Neural progenitor cell (in vitro differentiated cells): ENCODE measurements around the gene CHKB. TPM values are rescaled to one million over a fixed set of nuclear protein-coding genes. Genes with fewer than 3 reads are reported as not detected.

Experiments used
- DNase-seq: peaks from one replicate; pipeline ENCODE4 v3.0.0-alpha.2; 2016; ENCODE audit warnings: low spot score
- H2AFZ ChIP-seq: fragments of 200-600 bp; sonication (generic); replicated peaks from 2 replicates; pipeline ENCODE4 v1.6.1; 2016; ENCODE audit warnings: antibody characterized with exemption
- H3F3A ChIP-seq: fragments of 200-600 bp; sonication (generic); 2 replicates; pipeline ENCODE4 v1.6.1; 2016; ENCODE audit warnings: antibody characterized with exemption, low read depth
- H3K27ac ChIP-seq: fragments of 200-600 bp; sonication (generic); 2 replicates; pipeline ENCODE4 v1.5.1; 2016; ENCODE audit warnings: mild to moderate bottlenecking
- H3K27me3 ChIP-seq: fragments of 200-600 bp; sonication (generic); 2 replicates; pipeline ENCODE4 v1.6.1; 2016; ENCODE audit warnings: mild to moderate bottlenecking, moderate library complexity
- H3K36me3 ChIP-seq: fragments of 200-600 bp; sonication (generic); 2 replicates; pipeline ENCODE4 v1.5.1; 2016
- H3K4me1 ChIP-seq: fragments of 200-600 bp; sonication (generic); 2 replicates; pipeline ENCODE4 v1.6.1; 2016; ENCODE audit warnings: mixed run types
- H3K4me2 ChIP-seq: fragments of 200-600 bp; sonication (generic); 2 replicates; pipeline ENCODE4 v1.6.1; 2016
- H3K4me3 ChIP-seq: fragments of 200-600 bp; sonication (generic); 2 replicates; pipeline ENCODE4 v1.5.1; 2016
- H3K79me2 ChIP-seq: fragments of 200-600 bp; sonication (generic); 2 replicates; pipeline ENCODE4 v1.6.1; 2016; ENCODE audit warnings: low read depth
- H3K9ac ChIP-seq: fragments of 200-600 bp; sonication (generic); 2 replicates; pipeline ENCODE4 v1.6.1; 2016
- H3K9me3 ChIP-seq: fragments of 200-600 bp; sonication (generic); 2 replicates; pipeline ENCODE4 v1.5.1; 2016; ENCODE audit warnings: low read depth
- H4K20me1 ChIP-seq: fragments of 200-600 bp; sonication (generic); 2 replicates; pipeline ENCODE4 v1.6.1; 2016; ENCODE audit warnings: low read depth
- H3K27ac Mint-ChIP-seq: 3 replicates; pipeline ENCODE4 v1.8.0; 2021; ENCODE audit warnings: mixed read lengths
- H3K27me3 Mint-ChIP-seq: 2 replicates; pipeline ENCODE4 v1.8.0; 2022; ENCODE audit warnings: low read depth, mild to moderate bottlenecking, inconsistent platforms, moderate library complexity, mixed read lengths; ENCODE audit not compliant: insufficient read depth
- H3K36me3 Mint-ChIP-seq: 3 replicates; pipeline ENCODE4 v1.8.0; 2021; ENCODE audit warnings: mixed read lengths
- H3K4me1 Mint-ChIP-seq: 3 replicates; pipeline ENCODE4 v1.8.0; 2021; ENCODE audit warnings: mixed read lengths
- H3K4me3 Mint-ChIP-seq: 3 replicates; pipeline ENCODE4 v1.8.0; 2021; ENCODE audit warnings: mild to moderate bottlenecking, moderate library complexity, mixed read lengths
- H3K9me3 Mint-ChIP-seq: 3 replicates; pipeline ENCODE4 v1.8.0; 2020; ENCODE audit warnings: mixed read lengths
- CTCF ChIP-seq: fragments of 200-600 bp; sonication (generic); IDR thresholded peaks from 2 replicates; pipeline ENCODE4 v1.5.1; 2017; ENCODE audit warnings: antibody characterized with exemption, mild to moderate bottlenecking
- EZH2 ChIP-seq: fragments of 200-600 bp; sonication (generic); IDR thresholded peaks from 2 replicates; pipeline ENCODE4 v1.6.1; 2017; ENCODE audit warnings: antibody characterized with exemption, mild to moderate bottlenecking, moderate library complexity
- EZH2phosphoT487 ChIP-seq: fragments of 200-600 bp; sonication (generic); IDR thresholded peaks from 2 replicates; pipeline ENCODE4 v1.6.1; 2017; ENCODE audit warnings: antibody characterized with exemption
- total RNA-seq: library from RNA; depleted of rRNA; stranded (reverse); fragments of >200 nt; gene quantifications from 2 replicates; pipeline ENCODE4 v1.2.3, GENCODE V29; 2015; ENCODE audit warnings: low replicate concordance

Gene CHKB
- total RNA-seq, 1 donor from 2014 or later = 67.4 TPM

GRCh38 chr22:50569896-50570535, 12.6 kb downstream of the CHKB start:
- Histone ChIP-seq H3K4me3 (no peak overlapping the region), H3F3A (no peaks in the 10 kb centered on the region), H4K20me1 (no peaks in the 10 kb centered on the region), H3K27me3 (peaks cover under 1% of the 10 kb centered on the region), H3K9ac (no peak overlapping the region), H3K27ac (no peak overlapping the region), H3K36me3 (no peaks in the 10 kb centered on the region), H3K9me3 (no peaks in the 10 kb centered on the region), H3K4me2 (no peak overlapping the region), H3K4me1 (no peaks in the 10 kb centered on the region), H2AFZ (no peak overlapping the region), H3K79me2 (no peaks in the 10 kb centered on the region)
- Mint-ChIP-seq H3K27ac (no peak overlapping the region), H3K9me3 (no peaks in the 10 kb centered on the region), H3K4me3 (no peak overlapping the region), H3K36me3 (peaks cover 16% of the 10 kb centered on the region), H3K27me3 (no peaks in the 10 kb centered on the region), H3K4me1 (no peaks in the 10 kb centered on the region)
- no peak for DNase-seq
- TF ChIP-seq EZH2phosphoT487 (no peak), EZH2 (no peak), CTCF (no peak)

DNA sequence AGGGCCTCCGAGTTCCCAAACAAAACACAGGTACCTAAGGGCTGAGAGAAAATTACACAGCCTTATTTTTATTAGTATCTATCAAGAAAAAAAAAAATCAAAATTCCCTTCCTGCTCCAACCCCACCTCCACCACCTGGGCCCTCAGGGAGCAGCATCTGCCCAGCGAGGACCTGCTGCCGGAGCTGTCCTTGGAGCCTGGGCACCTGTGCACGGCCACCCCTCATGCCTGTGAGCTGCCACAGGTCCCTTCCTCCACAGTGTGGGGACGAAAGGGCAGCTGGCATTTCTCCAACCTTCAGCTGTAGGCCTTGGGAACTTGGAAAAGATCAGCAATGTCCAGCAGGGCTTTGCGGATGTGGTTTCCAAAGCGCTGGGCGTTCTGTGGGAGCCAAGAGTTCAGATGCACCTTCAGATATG, 13.6 kb downstream of the CHKB start:
- Histone ChIP-seq H3K9ac (no peak overlapping the region), H3K4me3 (no peak overlapping the region), H2AFZ (no peak overlapping the region), H3K27me3 (peaks cover 10% of the 10 kb centered on the region), H4K20me1 (no peaks in the 10 kb centered on the region), H3K9me3 (no peaks in the 10 kb centered on the region), H3K27ac (no peak overlapping the region), H3K79me2 (no peaks in the 10 kb centered on the region), H3F3A (no peaks in the 10 kb centered on the region), H3K4me1 (no peaks in the 10 kb centered on the region), H3K4me2 (no peak overlapping the region), H3K36me3 (no peaks in the 10 kb centered on the region)
- Mint-ChIP-seq H3K4me3 (no peak overlapping the region), H3K36me3 (peaks cover 16% of the 10 kb centered on the region), H3K27me3 (no peaks in the 10 kb centered on the region), H3K4me1 (peaks cover 2% of the 10 kb centered on the region), H3K27ac (no peak overlapping the region), H3K9me3 (no peaks in the 10 kb centered on the region)
- no peak for TF ChIP-seq EZH2
- TF ChIP-seq CTCF = no peak
- TF ChIP-seq EZH2phosphoT487 = no peak
- no peak for DNase-seq

DNA sequence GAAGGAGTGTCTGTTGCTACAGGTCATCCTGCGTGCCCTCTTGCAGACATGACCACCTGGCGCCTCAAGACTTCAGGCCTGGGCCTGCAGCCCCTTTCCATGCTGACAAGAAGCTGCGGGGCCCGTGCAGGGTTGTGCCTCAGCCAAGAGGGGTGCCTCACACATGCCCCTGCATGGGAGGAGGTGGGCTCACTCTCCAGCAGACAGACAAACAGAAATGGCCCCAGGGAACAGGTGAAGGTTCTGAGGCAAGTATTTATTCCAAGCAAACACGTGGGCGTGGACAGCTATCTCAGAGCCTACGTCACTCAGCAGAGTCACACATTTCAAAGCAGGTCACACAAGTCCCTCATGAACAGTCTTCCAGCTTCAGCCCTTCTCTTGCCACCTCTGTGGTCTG, 14.0 kb downstream of the CHKB start:
- Mint-ChIP-seq H3K27ac (no peak overlapping the region), H3K4me3 (no peak overlapping the region), H3K27me3 (peaks cover 3% of the 10 kb centered on the region), H3K4me1 (peaks cover 5% of the 10 kb centered on the region), H3K9me3 (no peaks in the 10 kb centered on the region), H3K36me3 (peaks cover 16% of the 10 kb centered on the region)
- Histone ChIP-seq H3K79me2 (no peaks in the 10 kb centered on the region), H3K4me2 (no peak overlapping the region), H3K36me3 (no peaks in the 10 kb centered on the region), H3K9me3 (no peaks in the 10 kb centered on the region), H2AFZ (no peak overlapping the region), H3K27me3 (peaks cover 14% of the 10 kb centered on the region), H3K4me3 (no peak overlapping the region), H4K20me1 (no peaks in the 10 kb centered on the region), H3F3A (no peaks in the 10 kb centered on the region), H3K4me1 (peaks cover under 1% of the 10 kb centered on the region), H3K9ac (no peak overlapping the region), H3K27ac (no peak overlapping the region)
- DNase-seq = no peak
- TF ChIP-seq CTCF (no peak), EZH2phosphoT487 (no peak), EZH2 (no peak)
